ENCODE data around the gene ABHD15.

ABHD15 gene

DNA sequence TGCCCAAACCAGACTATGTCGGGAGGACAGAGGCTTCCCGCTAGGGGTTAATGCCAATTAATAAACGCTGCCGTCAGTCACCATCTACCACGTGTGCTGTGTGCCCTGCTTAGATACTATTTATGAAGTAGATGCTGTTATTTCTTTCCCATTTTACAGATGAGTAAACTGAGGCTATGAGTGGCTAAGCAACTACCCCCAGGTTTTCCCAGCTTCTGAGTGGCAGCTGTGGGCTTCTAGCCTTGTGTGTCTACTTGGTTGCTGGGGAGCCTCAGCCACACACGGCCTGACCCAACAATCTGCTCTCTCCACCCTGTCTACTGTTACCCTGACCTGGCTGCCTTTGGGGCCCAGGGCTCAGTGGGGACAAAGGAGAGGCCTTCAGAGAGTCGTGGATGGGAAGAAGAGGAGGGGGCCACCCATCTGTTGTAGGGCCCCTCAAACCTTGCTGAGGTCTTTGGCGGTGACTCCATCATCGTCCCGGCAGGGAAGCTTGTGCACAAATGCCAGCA is 15.5 kb upstream of the ABHD15 start:
- DNase-seq, result no peak

DNA sequence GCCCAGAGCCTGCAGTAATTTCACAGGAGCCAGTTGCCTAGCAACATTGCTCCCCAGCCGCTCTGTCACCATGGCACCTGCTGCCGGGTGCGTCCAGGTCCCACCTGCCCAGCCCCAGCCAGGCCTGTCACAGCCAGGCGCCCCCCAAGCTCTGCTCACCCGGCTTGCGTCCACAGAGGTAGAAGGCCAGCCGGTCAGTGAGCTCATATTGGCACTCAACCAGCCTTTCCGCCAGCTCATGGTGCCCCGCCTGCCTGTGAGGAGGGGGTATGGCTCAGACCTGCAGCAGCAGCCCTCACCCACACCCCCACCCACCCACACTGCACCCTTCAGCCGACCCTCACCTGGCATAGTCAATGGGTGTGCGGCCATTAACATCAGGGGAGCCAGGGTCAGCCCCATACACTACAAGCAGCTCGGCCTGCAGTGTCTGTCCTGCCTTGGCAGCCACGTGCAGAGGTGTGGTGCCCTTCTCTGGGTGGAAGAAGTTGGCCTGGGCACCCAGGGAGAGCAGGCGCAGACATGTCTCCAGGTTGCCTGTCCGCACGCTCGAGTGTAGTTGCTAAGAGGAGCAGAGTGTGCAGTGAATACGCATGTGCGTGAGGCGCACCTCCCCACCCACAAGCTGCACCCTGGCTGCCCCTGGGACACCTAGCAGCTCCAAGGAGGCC is 14.9 kb upstream of the ABHD15 start:
- no peak for DNase-seq

- DNase-seq, result peak; percentile 91
Observed at GRCh38 chr17:29579866-29580771, 13.3 kb upstream of the ABHD15 start.

DNA sequence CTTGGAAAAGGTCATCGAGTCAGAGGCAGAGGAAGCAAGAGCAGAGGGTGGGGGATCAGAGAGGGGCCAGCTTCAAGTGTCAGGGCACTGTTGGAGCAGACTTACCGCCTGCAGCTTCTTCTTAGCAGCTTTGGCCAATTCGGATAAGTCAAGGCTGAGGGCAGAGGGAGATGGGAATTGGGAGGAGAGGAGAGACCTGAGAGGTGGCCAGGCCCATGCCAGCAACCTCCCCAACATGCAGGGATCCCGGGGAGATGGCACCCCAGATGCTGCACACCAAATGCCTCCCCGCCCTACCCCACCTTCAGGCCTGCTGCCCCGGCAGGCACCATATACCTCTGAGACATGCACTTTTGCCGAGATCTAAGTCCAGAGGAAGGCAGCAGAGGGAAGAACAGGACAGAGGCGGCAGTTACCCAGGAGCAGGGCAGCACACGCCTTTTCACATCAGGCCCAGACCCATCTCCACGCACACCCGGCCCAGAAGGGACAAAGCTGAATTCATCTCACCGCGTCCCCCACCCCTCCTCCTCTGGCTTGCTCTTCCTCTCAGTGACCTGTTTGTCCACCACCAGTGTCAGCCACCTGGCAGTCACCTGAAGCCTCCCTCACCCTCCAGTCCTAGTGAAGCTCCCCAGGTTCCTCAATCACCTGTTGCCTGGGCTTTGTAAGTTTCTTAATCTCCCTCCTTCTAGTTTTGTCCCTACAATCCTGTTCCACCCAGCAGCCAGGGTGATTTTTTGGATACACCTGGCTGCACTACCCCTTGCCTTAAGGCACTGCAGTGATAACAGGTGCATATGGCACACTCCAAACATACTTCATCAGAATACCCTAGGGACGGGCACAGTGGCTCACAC is 12.0 kb upstream of the ABHD15 start:
- DNase-seq, result no peak

DNA sequence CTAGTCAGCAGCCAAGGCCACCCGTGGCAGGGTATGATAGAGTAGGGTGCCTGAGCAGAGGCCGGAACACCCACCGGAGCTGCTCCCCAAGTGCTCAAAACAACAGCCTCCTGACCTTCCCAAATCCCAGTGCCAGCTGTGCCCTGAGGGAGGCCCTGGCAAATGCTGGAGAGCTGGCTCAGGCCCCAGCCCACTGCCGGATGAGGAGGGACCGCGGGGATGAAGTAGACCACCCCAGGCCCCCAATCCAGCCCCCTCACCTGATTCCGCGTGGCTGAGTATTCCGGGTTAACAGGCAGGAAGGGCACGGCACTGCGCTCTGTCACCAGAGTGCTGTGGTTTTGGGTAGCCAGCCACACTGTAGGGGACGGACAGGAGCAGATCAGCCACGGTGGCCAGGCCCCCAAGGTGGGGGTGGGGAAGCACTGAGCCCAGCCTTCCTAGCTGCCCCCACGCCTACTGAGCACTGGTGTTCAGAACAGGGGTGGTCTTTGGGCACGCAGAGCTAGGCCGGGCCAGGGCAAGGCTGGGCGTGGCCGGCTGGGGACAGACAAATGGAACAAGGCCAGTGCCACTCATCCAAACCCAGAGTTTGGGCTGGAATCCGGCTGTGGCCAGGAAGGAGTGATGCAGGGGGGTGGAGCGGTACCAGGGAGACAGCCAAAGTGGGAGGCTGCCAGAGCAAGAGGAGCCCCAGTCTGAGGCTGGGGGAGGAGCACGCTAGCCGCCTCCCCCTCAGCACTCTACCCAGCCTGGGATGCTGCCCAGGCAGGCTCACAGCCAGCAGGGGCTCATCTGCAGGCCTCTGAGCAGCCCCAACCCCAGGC is 10.8 kb upstream of the ABHD15 start:
- DNase-seq, result no peak

DNA sequence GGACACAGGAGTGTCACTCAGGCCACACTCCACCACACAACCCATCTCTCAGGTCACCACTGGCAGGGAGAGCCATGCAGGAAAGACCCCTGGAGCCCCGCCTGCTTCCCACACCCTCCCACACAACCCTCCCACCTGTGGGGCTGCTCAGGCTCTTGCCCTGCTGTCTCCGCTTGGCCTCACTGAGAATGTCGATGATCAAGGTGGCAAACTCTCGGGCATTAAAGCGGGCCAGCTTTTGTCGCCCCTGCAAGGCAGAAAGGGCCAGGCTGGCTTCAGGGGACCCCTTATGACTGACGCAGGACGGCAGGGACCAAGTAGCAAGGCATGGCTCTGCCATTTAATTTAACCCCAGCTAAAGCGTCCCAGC is 10.1 kb upstream of the ABHD15 start:
- DNase-seq, result no peak

DNA sequence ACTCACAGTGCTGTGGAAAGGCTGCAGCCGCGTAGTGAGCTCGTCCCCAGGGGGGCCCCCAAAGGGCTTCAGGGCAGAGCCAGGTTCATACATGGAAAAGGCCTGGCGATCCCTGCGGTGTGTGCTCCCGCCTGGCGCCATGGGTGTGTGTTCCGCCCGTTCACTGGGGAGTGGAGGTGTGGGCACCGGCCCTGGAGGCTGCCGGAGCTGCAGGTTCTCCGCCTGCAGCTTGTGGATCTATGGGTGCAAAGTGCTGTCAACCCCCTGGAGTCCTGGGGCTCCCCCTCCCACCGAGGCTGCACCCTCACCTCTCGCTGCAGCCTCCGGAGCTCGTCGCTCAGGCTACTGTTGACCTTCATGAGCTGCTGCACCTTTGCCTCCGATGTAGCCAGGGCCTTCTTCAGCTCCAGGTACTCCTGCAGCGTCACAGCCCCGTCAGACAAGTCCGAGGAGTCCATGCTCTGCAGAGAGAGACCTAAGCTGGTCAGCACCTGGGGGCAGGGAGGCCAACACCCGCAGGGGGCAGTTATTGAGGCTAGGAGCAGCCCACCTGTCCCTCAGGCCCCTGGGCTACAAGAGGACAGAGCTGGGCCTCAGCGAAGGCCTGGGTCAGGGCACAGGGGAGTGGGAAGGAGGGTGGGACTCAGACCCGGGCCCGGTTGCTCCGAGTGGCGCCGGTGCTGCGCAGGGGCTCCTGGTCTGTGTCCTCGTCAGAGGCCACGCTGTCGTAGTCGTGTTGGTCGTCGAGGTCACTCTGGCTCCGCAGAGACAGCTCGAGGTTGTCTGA is 9.6 kb upstream of the ABHD15 start:
- DNase-seq, result no peak

DNA sequence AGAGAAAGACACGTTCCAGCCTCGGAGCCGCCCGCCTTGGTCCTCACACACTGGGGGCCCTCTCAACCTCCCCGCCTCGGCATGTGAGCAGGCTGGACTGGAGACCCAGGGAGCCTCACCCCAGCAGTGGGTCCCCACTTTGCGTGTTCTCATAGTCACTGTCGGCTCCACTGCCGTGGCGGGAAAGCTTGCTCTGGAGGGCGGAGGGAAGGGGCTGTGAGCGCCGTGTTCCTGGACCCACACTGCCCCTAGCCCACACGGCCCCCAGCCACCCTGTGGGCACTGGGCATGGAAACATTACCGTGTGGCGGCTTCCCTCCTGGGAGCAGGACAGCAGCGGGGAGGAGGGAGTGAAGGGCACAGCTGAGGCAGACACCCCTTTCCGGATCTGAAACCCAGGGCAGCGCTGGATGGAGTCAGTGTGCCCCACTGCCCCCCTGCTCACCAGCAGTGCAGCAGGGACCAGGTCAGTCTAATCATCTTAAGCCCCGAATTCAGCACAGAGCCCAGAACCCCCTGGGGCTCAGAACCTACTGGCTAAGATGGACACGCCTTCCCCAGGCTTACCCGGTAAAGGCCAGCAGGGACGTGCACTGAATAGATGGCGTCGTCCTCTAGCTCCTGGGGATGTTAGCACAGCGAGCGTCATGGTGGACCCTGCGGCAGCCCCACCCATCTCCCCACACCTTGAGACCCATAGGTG is 8.8 kb upstream of the ABHD15 start:
- no peak for DNase-seq

DNA sequence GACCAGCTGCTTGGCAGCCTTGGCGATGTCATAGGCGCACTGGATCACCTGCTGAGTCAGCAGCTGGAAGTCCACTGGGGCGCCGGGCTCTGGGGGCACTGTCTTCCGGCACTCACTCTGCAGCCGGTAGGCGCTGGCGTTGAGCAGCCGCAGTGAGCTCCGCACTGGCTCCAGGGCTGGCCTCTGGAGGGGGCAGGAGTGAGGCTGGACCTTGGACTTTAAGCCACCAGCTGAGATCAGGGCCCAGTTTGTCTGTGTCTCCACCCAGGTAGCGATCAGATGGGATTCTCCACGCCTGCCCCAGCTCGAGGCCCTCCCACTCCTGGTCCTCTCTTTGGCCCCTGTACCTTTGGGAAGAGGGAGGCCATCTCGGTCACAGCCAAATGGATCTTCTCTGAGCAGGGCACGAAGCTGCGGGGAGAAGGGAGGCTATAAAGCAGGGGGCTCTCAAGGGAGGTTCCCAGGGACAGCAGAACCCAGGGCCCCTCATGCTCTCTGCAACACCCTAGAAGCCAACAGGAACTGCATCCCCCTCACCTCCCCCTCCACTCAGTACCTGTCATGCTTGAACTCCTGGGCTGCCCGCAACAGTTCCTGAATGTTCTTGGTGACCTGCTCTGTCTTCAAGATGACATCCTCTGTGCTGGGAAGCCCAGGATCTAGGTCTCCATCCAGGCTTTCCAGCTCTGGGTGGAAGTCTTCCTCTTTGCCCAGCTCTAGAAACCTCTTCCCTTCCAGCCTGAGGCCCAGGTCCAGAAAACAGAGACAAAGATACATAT is 8.1 kb upstream of the ABHD15 start:
- no peak for DNase-seq

GRCh38 chr17:29573871-29574731 is 7.3 kb upstream of the ABHD15 start:
- no peak for DNase-seq

GRCh38 chr17:29573558-29573869 is 6.7 kb upstream of the ABHD15 start:
- no peak for DNase-seq

- DNase-seq, result peak; percentile 58
Observed at GRCh38 chr17:29572691-29573557, 6.1 kb upstream of the ABHD15 start.

DNA sequence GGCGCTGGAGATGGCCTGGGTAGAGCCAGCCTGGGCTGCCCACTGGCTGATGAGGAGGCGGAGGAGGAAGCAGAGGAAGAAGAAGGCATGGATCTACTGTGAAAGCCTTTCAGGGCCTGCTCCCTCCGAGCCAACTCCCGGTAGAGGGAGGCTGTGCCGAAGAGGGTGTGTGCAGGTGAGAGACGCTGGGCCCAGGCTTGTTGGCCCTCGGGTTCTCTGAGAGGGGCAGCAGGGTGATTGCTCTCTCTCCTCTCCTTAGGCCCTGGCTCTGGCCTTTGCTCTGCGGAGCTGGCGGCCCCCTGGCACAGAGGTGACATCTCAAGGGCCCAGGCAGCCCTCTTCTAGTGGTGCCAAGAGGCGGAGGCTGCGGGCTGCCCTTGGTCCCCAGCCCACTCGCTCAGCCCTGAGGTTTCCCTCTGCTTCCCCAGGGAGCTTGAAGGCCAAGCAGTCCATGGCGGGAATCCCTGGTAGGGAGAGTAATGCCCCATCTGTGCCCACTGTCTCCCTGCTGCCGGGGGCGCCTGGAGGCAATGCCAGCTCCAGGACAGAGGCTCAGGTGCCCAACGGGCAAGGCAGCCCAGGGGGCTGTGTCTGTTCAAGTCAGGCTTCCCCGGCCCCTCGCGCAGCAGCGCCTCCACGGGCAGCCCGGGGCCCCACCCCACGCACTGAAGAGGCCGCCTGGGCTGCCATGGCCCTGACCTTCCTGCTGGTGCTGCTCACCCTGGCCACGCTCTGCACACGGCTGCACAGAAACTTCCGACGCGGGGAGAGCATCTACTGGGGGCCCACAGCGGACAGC is 5.2 kb upstream of the ABHD15 start:
- DNase-seq, result no peak

DNA sequence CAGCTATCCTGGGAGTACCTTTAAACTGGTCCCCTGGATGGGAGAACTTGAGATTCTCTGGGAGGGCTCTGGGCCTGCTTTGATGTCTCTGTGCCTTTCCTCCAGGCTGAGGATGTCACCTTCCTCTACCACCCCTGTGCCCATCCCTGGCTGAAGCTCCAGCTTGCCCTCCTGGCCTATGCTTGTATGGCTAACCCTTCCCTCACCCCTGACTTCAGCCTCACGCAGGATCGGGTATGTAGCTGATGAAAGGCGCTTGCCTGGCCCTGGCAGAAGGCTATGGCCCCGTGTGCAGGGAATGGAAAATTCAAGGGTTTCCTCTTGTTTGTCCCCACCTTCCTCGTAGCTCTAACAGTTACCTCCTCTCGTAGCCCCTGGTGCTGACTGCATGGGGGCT is 4.6 kb upstream of the ABHD15 start:
- DNase-seq, result no peak

DNA sequence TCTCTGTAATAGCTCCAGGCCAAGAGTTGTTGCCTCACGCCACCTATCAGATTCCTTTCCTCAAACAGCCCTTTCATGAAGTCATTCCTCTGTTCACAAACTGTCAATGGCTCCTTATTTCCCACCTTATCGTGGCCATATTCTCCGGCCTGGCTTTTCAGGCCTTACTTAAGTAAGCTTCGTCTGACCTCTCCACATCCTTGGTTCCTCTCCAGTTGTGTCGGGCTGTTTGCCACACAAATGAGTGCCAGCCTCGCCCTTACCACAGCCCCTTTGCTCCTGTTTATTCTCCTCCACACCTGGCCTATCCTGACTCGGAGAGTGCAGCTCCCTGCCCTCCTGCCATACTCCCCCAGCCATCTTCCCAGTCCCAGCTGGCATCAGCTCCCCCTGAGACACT is 3.7 kb upstream of the ABHD15 start:
- DNase-seq, result no peak

GRCh38 chr17:29569245-29569950 is 2.6 kb upstream of the ABHD15 start:
- DNase-seq, result no peak

Data from CD4-positive, alpha-beta T cell treated with Interleukin-12 subunit alpha and Interleukin-12 subunit beta, for 1 hour (primary cell).